ENCODE data around the gene IRAK1BP1.
"Not testable (repeated sequence)": the region's sequence is repeated elsewhere in the genome, so short reads cannot be mapped to it uniquely, and the experiment has no call there.

IRAK1BP1 gene

GRCh38 chr6:78916411-78916810 lies 49.1 kb downstream of the IRAK1BP1 start:
- Histone ChIP-seq H3K4me1 (no peaks in the 10 kb centered on the region), H3K36me3 (no peaks in the 10 kb centered on the region), H3K9me3 (no peaks in the 10 kb centered on the region; the same call in 1 of the 2 replicates), H3K27me3 (no peaks in the 10 kb centered on the region), H3K4me3 (ENCODE audit: low read depth, low read length) (no peak overlapping the region)
- no peak for TF ChIP-seq CTCF (IDR thresholded peaks at IDR 0.05; ENCODE audit: low read depth, low read length)
- DNase-seq, result no peak

- Histone ChIP-seq H3K9me3 (no peaks in the 10 kb centered on the region; the same call in 1 of the 2 replicates), H3K4me3 (ENCODE audit: low read depth, low read length) (no peak overlapping the region), H3K4me1 (no peaks in the 10 kb centered on the region), H3K36me3 (no peaks in the 10 kb centered on the region), H3K27me3 (no peaks in the 10 kb centered on the region)
- no peak for TF ChIP-seq CTCF (IDR thresholded peaks at IDR 0.05; ENCODE audit: low read depth, low read length)
- DNase-seq, result no peak
Observed at GRCh38 chr6:78917788-78918187, 50.4 kb downstream of the IRAK1BP1 start.

- H3K27me3 ChIP-seq; DNase-seq; H3K36me3 ChIP-seq; H3K4me3 ChIP-seq (ENCODE audit: low read depth, low read length); H3K9me3 ChIP-seq; H3K4me1 ChIP-seq: not testable (repeated sequence)
Observed at GRCh38 chr6:78921168-78921567, 53.8 kb downstream of the IRAK1BP1 start.

- no peak for TF ChIP-seq CTCF (IDR thresholded peaks at IDR 0.05; ENCODE audit: low read depth, low read length)
- no peaks in the 10 kb centered on the region for H3K36me3 ChIP-seq
- H3K4me3 ChIP-seq (ENCODE audit: low read depth, low read length), result no peak overlapping the region
- no peaks in the 10 kb centered on the region for H3K4me1 ChIP-seq
- H3K9me3 ChIP-seq, result no peaks in the 10 kb centered on the region
- no peak for DNase-seq
- H3K27me3 ChIP-seq, result no peaks in the 10 kb centered on the region
Observed at GRCh38 chr6:78925317-78925716, 58.0 kb downstream of the IRAK1BP1 start.

GRCh38 chr6:78935553-78935952 lies 68.2 kb downstream of the IRAK1BP1 start:
- no peak for DNase-seq
- H3K27me3 ChIP-seq, result no peaks in the 10 kb centered on the region
- peaks cover 18% of the 10 kb centered on the region for H3K36me3 ChIP-seq
- no peaks in the 10 kb centered on the region for H3K4me1 ChIP-seq
- no peak overlapping the region for H3K4me3 ChIP-seq (ENCODE audit: low read depth, low read length)
- no peaks in the 10 kb centered on the region for H3K9me3 ChIP-seq
- no peak for TF ChIP-seq CTCF (IDR thresholded peaks at IDR 0.05; ENCODE audit: low read depth, low read length)

GRCh38 chr6:78936515-78936914 lies 69.2 kb downstream of the IRAK1BP1 start:
- H3K36me3 ChIP-seq, result peaks cover 25% of the 10 kb centered on the region
- no peak overlapping the region for H3K4me3 ChIP-seq (ENCODE audit: low read depth, low read length)
- H3K4me1 ChIP-seq, result no peaks in the 10 kb centered on the region
- H3K9me3 ChIP-seq, result no peaks in the 10 kb centered on the region
- no peaks in the 10 kb centered on the region for H3K27me3 ChIP-seq
- no peak for DNase-seq
- no peak for TF ChIP-seq CTCF (IDR thresholded peaks at IDR 0.05; ENCODE audit: low read depth, low read length)

GRCh38 chr6:78942446-78942845 lies 75.1 kb downstream of the IRAK1BP1 start:
- Histone ChIP-seq H3K9me3 (no peaks in the 10 kb centered on the region), H3K36me3 (peaks cover 61% of the 10 kb centered on the region), H3K4me3 (ENCODE audit: low read depth, low read length) (no peak overlapping the region), H3K4me1 (no peaks in the 10 kb centered on the region), H3K27me3 (no peaks in the 10 kb centered on the region)
- no peak for TF ChIP-seq CTCF (IDR thresholded peaks at IDR 0.05; ENCODE audit: low read depth, low read length)
- no peak for DNase-seq

Measured in BE2C (cell line).